HUDEP-2 (cell line): Measurements from ENCODE around the gene NDUFAF4.

Source experiments
- DNase-seq, 76 experiments: peaks; one replicate each; lab custom pipeline; 2025; ENCODE audit not compliant: unreplicated experiment in 76 of 76; lab: John Stamatoyannopoulos, UW

The NDUFAF4 gene

DNA sequence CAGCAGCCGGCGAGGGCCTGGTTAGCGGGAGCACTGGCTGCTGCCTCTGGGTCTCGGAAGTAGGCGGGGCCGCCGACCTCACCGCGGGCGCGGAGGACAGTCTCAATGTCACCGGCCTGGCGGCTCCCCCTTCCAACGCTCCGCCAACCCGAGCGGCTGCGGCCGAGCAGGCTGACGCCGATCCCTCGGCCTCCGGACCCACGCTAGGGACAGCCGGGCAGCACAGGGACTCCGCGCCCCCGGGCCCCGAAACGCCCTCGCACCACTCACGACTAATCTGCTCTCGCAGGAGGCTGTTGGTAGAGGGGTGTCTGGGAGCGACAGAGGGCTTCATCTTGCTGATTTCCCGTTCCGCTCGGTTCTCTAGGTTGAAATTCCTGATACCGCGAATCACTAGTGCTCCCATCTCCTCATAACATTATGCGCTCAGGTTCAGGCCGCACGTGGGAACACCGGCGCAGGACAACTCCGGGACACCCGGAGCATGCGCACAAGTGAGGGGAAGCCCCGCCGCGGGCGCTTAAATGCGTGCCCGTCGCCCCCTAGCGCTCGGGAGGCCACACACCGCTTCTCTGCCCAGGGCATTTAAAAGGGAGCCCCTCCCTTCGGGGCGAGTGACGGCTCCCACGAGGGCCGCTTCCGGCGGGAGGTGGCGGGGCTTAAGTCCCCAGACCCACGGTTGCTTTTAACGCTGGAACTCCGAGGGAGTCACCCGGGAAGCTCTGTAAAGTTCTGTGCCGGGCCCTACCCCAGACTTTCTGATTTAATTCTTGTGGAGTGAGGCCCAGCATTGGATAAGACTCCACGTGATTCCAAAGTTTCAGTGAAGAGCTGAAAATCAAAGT, at the start of gene NDUFAF4:
TSS of gene NDUFAF4 (minus strand) at position 496 of the 845 bp plus-strand sequence. CDS start at position 406, 90 bp downstream.
- DNase-seq = peak in 75 of 76 experiments; percentile 65 to 98 (median 94)

DNA sequence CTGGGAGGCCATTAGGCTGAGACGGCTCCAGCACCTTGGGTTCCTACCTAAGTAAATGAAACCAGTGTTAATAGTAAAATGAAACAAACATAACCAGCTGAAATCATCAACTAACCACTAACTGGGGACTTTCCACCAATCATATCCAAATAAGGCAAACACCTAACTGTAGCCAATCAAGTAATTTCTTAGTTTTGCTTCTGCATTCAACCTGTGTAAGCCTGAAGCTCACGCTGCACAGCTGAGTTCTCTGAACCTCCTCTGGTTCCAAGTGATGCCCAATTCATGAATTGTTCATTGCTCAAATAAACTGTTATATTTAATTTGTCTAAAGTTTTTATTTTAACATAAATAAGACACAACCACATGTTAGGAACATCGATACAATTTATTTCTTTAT, 49.4 kb upstream of the NDUFAF4 start:
- DNase-seq = no peak

DNA sequence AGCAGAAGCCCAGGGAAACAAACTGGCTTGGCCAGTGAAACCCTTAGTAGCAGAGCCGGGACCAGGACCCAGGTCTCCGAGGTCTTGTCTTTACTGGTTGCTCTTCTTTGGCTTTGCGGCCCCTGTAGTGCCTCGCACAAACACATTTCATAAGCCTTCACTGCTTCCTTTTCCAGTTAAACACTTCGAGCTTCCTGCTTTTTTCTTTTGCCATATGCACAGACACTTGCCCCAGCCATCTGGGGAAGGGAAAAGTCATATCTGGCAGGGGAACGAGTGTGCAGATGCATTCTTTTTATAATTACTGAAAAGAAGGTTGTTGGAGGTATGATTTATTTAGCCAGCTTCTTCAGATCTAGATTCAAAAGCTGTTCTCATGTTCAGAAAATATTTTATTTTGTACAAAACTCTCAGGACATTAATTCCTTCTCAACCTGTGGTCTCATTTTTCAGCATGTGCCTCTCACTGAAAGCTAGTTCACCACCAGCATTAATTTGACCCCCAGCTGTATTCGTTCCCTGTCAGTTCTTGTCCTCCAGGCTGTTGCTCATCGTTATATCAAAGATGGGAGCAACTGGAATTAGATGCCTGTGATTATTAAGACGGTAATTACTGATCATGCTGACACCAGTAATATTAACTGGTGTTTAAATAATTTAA, 46.0 kb upstream of the NDUFAF4 start:
- DNase-seq = no peak

DNA sequence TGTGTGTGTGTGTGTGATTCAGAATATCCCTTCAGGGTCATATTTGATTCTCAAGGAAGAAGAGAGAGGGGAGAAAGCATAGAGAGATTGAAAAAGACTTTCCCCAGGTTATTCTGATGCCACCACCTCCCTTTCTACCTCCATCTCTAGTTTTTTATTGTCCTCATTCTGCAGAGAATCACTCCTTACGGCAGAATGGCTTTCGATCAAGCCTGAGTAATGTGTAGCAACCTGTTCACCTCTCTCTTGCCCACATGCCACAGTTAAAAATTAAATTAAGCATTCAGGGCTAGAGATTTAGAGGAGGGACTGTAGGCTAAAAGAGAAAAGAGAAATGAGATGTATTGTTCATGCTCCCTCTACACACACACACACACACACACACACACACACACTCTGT, 45.0 kb upstream of the NDUFAF4 start:
- no peak for DNase-seq

DNA sequence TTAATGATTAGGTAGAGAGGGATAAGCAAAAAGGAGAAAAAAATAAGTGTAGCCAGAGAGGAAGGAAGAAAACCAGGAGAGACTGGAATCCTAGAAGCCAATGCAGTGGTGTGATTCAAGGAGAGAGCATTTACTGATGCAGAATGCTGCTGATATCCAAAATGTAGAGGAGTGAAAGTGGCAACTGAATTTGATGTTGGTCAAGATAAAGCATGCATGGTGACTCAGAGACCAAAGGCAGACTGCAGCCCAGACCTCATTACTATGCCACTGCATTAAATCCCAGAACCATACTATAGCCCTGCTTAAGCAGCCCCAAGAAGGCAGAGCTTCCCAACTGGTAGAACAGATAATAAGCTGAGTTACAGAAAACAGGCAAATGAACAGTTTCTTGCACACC, 42.6 kb upstream of the NDUFAF4 start:
- DNase-seq = peak in 25 of 76 experiments; percentile 8 to 61 (median 26)

DNA sequence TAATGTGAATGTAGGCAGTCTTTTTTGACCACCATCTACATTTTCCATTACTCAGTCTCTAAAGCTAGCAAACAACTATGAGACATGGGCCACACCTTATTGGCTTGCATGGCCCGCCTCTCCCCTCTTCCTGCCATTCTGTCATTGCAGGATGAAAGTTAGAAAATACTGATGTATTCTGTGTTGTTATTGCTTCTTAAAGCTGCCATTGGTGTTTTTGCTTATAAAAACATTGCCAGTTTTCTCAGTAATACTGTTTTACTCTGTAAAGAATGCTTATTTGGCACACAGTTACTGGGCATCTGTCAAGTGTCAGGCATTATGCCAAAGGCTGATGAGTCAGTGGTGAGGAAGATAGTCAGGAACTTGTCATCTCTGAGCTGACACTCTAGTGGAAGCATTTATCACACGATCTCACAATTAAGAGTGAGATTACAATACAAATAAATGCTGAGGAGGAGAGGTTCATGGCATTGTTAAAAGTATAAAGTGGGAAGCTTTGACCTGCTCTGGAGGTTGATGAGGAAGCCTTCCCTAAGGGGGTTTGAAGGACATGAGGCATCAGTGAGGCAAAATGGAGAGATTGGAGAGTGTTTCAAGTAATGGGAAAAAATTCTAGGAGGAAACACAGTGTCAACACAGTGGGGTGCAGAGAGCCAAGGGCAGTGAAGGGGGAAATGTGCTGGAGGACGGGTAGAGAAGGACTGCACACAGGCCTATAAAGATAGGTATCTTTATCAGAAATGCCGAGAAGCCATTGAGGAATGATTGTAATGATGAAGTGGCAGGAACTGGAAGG, 41.5 kb upstream of the NDUFAF4 start:
- peak in 71 of 76 experiments; percentile 21 to 93 (median 78) for DNase-seq

DNA sequence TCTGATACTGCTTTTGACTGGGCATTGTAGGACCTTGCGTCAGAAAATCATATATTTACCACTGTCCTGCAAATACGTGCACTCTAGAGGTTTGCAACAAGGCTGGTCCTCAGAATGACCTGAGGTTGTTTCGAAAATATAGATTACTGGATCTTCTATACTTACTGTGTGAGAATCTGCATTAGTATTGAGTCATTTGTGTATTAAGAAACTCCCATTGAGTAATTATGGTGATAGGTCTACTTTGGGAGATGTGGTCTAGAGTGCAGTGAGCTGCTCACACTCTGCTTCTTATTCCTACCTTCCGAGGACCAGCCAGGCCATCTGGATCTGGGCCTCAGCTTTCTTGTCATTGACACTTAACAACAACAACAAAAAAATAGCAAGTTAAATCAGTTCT, 36.4 kb upstream of the NDUFAF4 start:
- DNase-seq = no peak

DNA sequence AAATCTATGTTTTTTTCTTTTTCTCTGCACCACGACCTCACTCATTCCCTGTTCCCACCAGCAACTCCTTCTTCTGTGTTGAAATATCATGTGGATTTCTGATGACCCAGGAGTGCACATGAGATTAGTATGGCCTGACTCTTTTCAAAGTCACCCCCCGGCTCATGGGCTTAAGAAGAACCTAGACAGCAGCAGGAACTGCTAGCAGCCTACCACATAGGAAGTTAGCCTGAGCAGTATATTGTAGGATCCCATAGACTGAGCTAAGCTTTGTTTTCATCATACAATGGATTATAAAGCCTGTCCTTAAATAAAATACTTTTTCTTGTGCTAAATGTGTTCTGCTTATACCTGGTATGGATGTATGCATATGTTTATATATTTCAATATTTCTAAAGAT, 33.5 kb upstream of the NDUFAF4 start:
- no peak for DNase-seq

DNA sequence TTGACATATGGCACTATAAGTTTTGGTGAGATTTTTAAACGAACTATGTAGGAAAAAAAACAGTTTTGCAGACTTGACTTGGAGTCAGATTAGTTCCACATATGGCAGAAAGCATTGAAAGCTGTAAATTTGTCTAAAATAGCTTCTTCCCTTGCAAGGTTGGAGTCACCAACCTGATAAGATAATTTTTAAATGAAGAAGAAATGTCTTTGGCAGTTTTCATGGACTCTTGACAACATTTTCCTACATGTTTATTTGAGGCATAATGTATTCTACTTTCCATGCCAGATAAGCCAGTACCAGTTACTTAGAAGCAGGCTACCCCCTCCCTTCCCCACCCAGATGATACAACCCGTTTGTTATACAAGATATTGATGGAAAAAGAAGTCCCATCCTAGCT, 32.0 kb upstream of the NDUFAF4 start:
- peak in 18 of 76 experiments; percentile 8 to 44 (median 25) for DNase-seq

DNA sequence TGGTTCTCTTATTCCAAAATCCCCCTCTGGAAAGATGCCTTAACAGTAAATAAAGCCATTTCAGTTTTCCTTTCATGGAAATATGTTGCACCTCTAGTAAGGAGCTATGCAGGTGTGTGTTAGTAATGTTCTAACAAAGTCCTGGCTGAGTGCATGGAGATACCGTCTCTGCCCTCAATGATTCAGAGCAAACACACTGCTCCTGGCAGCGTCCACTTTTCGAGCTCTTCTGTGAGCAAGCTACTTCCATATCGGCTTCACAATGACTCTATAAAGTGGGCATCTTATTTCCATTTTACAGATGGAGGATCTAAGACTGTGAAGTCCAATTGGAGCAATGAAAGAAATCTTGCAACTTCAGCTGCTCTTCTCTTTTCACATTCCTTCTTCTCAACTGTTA, 30.0 kb upstream of the NDUFAF4 start:
- DNase-seq = no peak

DNA sequence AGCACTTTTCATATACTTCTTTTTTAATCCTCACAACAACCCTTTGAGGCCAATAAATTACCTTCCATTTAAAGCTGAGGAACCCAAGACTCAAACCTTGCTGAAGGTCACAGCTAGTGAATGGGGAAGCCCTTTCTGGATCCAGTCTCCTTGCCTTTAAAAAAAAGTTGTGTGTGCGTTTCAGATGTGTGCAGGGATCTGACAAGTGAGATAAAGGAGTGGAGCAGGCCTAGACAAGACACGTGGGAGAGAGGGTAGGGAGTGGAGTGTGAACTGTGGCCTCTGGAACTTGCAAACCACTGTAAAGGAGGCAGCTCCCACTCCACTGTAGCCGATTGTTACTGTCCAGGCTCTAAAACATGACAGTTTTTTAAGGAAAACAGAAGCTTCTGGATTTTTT, 28.7 kb upstream of the NDUFAF4 start:
- peak in 74 of 76 experiments; percentile 17 to 91 (median 71) for DNase-seq

DNA sequence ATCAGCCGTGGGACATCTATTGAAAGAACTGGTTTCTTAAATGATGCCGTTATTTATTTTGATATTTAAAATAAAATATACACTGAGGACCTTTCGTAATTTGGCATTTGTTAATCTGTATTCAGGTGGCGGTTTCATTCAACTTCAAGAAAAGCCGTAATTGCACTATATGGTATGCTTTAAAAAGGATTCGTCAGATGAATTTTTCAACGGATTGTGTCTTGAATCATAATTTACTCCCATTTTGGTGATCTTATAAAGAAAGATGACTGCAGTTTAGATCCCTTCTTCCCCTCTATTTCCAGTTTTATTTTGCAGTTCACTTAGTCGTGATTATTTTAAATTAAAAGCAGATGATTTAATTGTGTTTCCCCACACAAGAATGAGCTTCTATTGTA, 27.6 kb upstream of the NDUFAF4 start:
- no peak for DNase-seq

DNA sequence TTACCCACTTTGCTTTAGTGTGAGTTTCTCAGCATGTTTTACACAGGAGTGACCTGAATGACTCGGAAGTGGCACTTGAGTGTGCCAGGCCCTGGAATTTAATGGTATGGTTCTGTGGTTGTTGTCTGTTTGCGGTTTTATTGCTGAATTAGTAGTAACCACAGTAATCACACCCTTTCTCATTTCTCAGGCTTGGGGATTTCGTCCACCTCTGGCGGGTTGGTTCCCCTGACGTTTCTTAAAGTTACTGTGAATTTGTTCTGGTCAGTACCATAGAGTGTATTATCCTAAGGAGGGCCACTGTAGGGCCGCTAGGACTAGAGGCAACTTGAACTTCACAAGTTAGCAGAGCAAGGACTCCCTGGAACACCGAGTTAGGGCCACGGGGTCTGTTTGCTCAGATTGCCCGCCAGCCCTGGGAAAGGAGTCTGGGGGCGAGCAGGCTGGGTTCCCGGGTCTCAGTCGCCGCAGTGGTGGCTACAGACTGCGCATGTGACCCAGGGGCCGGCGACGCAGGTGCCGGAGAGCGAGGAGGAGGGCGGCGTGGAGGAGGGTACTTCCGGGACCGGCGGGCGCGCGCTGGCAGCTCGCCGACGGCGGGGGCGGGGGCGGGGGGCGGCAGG, 26.3 kb upstream of the NDUFAF4 start:
- peak in 8 of 76 experiments; percentile 41 to 93 (median 53) for DNase-seq

DNA sequence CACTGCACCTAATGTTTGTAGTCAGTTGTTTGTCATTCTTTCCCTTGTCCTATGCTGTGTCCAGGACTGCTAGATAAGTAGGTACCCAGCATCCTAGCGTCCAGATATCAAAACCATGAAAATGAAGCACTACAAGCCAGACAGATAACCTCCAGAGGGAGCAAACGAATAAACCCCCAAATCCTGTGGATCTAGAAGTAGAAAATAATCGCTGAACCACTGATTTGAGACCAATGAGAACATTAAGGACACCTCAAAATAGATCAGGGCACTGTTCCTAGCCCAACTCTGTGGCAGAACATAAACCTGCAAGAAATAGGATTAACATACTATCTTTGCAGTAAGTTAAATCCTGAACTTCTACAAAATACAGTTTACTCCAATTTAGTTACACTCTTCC, 25.7 kb upstream of the NDUFAF4 start:
- DNase-seq = peak in 6 of 76 experiments; percentile 14 to 50 (median 29)

DNA sequence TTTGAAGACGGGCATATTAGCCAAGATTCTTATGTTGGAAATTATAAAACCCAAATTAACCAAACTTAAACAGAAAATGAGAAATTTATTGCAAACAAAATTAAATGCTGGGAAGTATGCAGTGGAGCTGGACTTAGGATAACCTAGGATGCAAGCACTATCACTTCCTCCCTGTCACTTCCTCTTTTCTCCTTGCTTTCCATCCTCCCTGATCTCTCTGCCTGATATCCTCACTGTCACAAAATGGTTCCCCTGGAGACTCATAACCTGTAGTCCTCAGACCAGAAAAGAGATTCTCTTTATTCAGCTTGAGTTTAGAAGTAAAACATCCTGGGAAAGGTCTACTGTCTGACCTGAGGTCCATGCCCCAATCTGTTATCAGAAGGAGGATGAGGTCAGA, 19.4 kb upstream of the NDUFAF4 start:
- peak in 17 of 76 experiments; percentile 7 to 55 (median 26) for DNase-seq

DNA sequence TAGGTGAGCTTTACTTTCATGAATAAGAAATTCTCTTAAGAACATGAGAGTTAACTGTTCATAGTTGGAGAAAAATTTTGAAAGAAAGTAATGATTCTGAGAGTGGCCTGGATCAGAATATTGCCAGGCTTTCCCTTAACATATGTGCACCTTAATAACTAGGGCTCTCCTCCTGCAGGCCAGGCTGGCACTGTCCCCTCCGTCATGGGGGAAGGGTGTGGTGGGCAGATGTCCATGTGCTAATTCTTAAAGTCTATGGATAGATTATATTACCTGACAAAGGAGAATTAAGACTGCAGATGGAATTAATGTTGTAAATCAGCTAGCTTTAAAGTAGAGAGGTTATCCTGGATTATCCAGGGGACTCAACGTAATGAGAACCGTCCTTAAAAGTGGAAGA, 15.9 kb upstream of the NDUFAF4 start:
- no peak for DNase-seq

DNA sequence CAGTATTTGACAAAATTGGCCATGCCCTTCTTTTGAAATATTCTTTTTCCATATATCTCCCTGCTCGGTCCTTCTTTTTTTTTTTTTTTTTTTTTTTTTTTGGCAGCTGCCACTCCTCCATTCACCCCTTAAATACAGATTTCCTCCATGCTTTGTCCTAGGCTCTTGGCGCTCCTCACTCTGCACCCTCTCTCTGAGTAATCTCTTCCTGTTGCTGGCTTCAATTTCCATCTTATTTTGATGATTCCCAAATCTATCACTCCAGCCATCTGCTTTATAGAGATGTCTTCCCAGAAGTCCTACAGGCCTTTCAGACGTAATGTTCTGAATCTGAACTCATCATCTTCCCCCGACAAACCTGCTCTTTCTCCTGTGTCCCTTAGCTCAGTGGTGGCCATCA, 14.1 kb upstream of the NDUFAF4 start:
- DNase-seq = no peak

DNA sequence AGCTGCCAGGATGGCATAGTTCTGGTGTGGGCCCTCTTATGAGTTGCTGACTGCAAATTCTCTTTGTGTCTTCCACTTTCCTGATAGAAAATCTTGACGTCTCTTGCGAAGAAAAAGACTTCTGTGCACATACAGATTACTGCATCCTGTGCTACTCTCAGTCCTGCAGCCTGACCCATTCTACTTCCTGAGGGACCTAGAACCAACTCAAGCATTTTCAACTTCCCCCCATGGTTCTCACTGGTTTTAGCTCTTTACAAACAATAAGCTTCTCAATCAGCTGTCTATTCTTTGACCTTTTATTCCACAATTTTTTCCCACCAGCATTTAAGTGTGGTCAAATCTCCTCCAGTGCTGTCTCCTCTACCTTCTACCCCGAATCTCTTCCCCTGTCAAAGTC, 13.5 kb upstream of the NDUFAF4 start:
- DNase-seq = no peak

DNA sequence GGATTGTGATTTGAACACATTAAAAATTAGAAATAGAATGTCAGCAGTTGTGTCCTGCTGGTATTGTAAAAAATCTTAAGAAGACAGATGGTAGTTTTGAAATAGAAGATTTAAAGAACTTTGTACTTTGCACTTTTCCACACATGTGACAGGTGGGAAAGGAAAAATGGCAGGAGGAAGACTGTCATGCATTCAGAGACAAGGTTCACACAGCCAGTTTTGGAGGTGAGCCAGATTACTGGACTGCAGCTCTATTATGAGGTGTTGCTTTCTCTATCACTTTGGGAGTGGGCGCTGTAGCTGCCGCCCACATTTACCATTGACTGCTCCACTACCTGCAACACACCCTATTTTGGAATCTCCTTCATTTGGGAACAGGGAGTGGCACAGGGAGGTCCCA, 12.1 kb upstream of the NDUFAF4 start:
- DNase-seq = peak in 1 of 76 experiments; percentile 27

DNA sequence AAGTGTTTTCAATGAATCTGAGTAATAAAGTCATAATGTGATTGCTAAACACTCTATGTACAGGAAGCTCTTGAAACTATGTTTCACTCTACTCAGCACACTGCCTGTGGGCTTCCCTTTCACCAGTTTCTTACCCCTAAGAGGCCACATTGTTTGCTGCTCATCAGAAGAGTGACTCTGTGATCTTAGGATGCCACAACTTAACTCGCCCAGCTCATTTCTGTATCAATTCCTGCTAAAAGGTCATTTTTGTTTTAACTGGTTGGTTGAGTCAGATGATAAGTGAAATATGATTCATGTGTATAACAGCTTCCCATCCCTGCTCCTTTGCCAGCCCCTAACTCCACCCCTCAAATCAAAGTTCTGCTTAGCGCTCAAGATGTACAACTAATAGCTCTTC, 9.8 kb upstream of the NDUFAF4 start:
- DNase-seq = no peak

DNA sequence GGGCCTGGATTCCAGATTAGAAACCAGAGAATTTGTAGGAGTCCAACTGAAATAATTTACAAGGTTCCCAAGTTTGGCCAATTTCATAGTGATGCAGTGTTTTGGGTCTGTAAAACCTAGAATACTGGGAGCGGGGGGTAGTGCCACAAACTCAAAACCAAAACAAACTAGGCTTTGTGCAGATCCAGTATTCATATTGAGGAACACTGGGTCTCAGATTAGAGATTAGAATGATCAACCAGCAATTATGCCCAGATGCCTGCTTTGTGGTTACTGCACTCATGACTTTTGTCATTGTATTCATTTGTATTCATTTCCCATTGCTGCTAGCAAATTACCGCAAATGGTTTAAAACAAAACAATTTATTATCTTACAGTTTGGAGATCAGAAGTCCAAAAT, 3.2 kb upstream of the NDUFAF4 start:
- no peak for DNase-seq
